IMR-90 (cell line): ENCODE results near the gene UPK1A. TPM values are rescaled to one million over a fixed set of nuclear protein-coding genes. Genes with fewer than 3 reads are reported as not detected.

Experiments used
- ATAC-seq: fragments of 200-7000 bp; cut with Tn5 transposase; 2 replicates; pipeline ENCODE4 v1.9.1; 2020; ENCODE audit warnings: low read depth, mild to moderate bottlenecking, moderate library complexity
- BruUV-seq: library from RNA; stranded (reverse); fragments of 400-500 nt; replicated peaks from 2 replicates; lab custom pipeline; 2021; lab: Mats Ljungman, UMichigan
- CTCF ChIA-PET: fragments of 300-600 bp; formaldehyde crosslinking; extraction: SDS; loops from one replicate; lab custom pipeline; 2021; ENCODE audit warnings: antibody characterized with exemption; lab: Yijun Ruan, JAX
- POLR2A ChIA-PET: fragments of 300-600 bp; sonication (Branson Sonifier 250); formaldehyde crosslinking; loops from one replicate; lab custom pipeline; 2022; ENCODE audit warnings: antibody characterized with exemption; ENCODE audit not compliant: unreplicated experiment; lab: Charles Lee
- DNase-seq: peaks from one replicate; pipeline ENCODE4 v3.0.0; 2013
- H2AFZ ChIP-seq: replicated peaks from 2 replicates; pipeline ENCODE3; 2013; ENCODE audit warnings: low read length, mild to moderate bottlenecking; ENCODE audit not compliant: poor library complexity
- H2AK5ac ChIP-seq: 2 replicates; pipeline ENCODE4 v1.6.1; 2013; ENCODE audit warnings: low read depth, low read length, inconsistent platforms
- H2AK9ac ChIP-seq: replicated peaks from 2 replicates; pipeline ENCODE3; 2013; ENCODE audit warnings: mild to moderate bottlenecking, low read depth, low read length, moderate library complexity; ENCODE audit not compliant: poor library complexity
- H2BK120ac ChIP-seq: 2 replicates; pipeline ENCODE4 v1.6.1; 2013; ENCODE audit warnings: low read depth, low read length, inconsistent platforms
- H2BK15ac ChIP-seq: 3 replicates; pipeline ENCODE4 v1.6.1; 2013; ENCODE audit warnings: low read depth, low read length, inconsistent platforms
- H2BK20ac ChIP-seq: 2 replicates; pipeline ENCODE4 v1.6.1; 2013; ENCODE audit warnings: low read depth, mild to moderate bottlenecking, inconsistent platforms, low read length, moderate library complexity
- H2BK5ac ChIP-seq: 2 replicates; pipeline ENCODE4 v1.6.1; 2013; ENCODE audit warnings: mild to moderate bottlenecking, low read depth, low read length, inconsistent platforms; ENCODE audit not compliant: poor library complexity, severe bottlenecking
- H3K14ac ChIP-seq: replicated peaks from 2 replicates; pipeline ENCODE4 v1.6.1; 2013; ENCODE audit warnings: low read depth, low read length, inconsistent platforms
- H3K18ac ChIP-seq: 2 replicates; pipeline ENCODE4 v1.6.1; 2013; ENCODE audit warnings: low read depth, low read length, control low read depth
- H3K23ac ChIP-seq: 2 replicates; pipeline ENCODE4 v1.6.1; 2013; ENCODE audit warnings: low read depth, low read length, inconsistent platforms
- H3K27ac ChIP-seq: 2 replicates; pipeline ENCODE4 v1.5.1; 2013; ENCODE audit warnings: mild to moderate bottlenecking, control low read depth, low read length; ENCODE audit not compliant: insufficient read depth
- H3K27me3 ChIP-seq: 2 replicates; pipeline ENCODE4 v1.6.1; 2013; ENCODE audit warnings: low read length; ENCODE audit not compliant: control insufficient read depth, insufficient read depth
- H3K36me3 ChIP-seq: 2 replicates; pipeline ENCODE4 v1.6.1; 2013; ENCODE audit warnings: low read length, mixed read lengths; ENCODE audit not compliant: control insufficient read depth, insufficient read depth
- H3K4ac ChIP-seq: 2 replicates; pipeline ENCODE4 v1.6.1; 2013; ENCODE audit warnings: low read depth, low read length, inconsistent platforms
- H3K4me1 ChIP-seq: 2 replicates; pipeline ENCODE4 v1.6.1; 2013; ENCODE audit warnings: low read length, mixed read lengths; ENCODE audit not compliant: control insufficient read depth, insufficient read depth
- H3K4me2 ChIP-seq: 2 replicates; pipeline ENCODE4 v1.6.1; 2013; ENCODE audit warnings: low read depth, mild to moderate bottlenecking, control low read depth, low read length, moderate library complexity
- H3K4me3 ChIP-seq: 2 replicates; pipeline ENCODE4 v1.5.1; 2013; ENCODE audit warnings: low read depth, mild to moderate bottlenecking, control low read depth, low read length, moderate library complexity; ENCODE audit not compliant: insufficient read depth
- H3K56ac ChIP-seq: 2 replicates; pipeline ENCODE4 v1.6.1; 2013; ENCODE audit warnings: low read length, inconsistent platforms; ENCODE audit not compliant: insufficient read depth; ENCODE audit errors: extremely low read depth
- H3K79me1 ChIP-seq, 2 experiments: 2 replicates each; pipeline ENCODE4 v1.6.1; 2013; ENCODE audit warnings: low read length in 2 of 2, inconsistent platforms in 1 of 2, low read depth in 1 of 2
- H3K9ac ChIP-seq: 2 replicates; pipeline ENCODE4 v1.6.1; 2013; ENCODE audit warnings: low read depth, low read length, control low read depth
- H3K9me1 ChIP-seq: 2 replicates; pipeline ENCODE4 v1.6.1; 2013; ENCODE audit warnings: low read length, inconsistent platforms; ENCODE audit not compliant: insufficient read depth
- H3K9me3 ChIP-seq: 2 replicates; pipeline ENCODE4 v1.6.1; 2013; ENCODE audit warnings: low read length; ENCODE audit not compliant: control insufficient read depth, insufficient read depth
- H4K20me1 ChIP-seq: 2 replicates; pipeline ENCODE4 v1.6.1; 2013; ENCODE audit warnings: low read length, inconsistent platforms; ENCODE audit not compliant: insufficient read depth
- H4K5ac ChIP-seq: 2 replicates; pipeline ENCODE4 v1.6.1; 2013; ENCODE audit warnings: mild to moderate bottlenecking, low read depth, low read length, control low read depth
- H4K8ac ChIP-seq, 2 experiments: 2 replicates each; pipeline ENCODE4 v1.6.1; 2013; ENCODE audit warnings: low read depth in 2 of 2, low read length in 2 of 2, control low read depth in 1 of 2, inconsistent platforms in 1 of 2
- H4K91ac ChIP-seq: 2 replicates; pipeline ENCODE4 v1.6.1; 2013; ENCODE audit warnings: low read depth, low read length, inconsistent platforms; ENCODE audit not compliant: insufficient read depth
- BHLHE40 ChIP-seq: fragments of 150-350 bp; IDR thresholded peaks from 2 replicates; pipeline ENCODE4 v1.6.1; 2016; ENCODE audit warnings: mild to moderate bottlenecking, low read depth, low read length
- CHD1 ChIP-seq: IDR thresholded peaks from 2 replicates; pipeline ENCODE4 v1.6.1; 2012; ENCODE audit warnings: low read depth, low read length, improper control_type of control experiment
- FOS ChIP-seq: fragments of 150-350 bp; IDR thresholded peaks from 2 replicates; pipeline ENCODE4 v1.6.1; 2016; ENCODE audit warnings: low read depth, low read length
- MAFK ChIP-seq: IDR thresholded peaks from 2 replicates; pipeline ENCODE4 v1.6.1; 2012; ENCODE audit warnings: low read depth, low read length, improper control_type of control experiment
- MAZ ChIP-seq: IDR thresholded peaks from 2 replicates; pipeline ENCODE4 v1.6.1; 2012; ENCODE audit warnings: low read depth, mild to moderate bottlenecking, low read length, improper control_type of control experiment, moderate library complexity, borderline replicate concordance
- MXI1 ChIP-seq: IDR thresholded peaks from 2 replicates; pipeline ENCODE4 v1.6.1; 2012; ENCODE audit warnings: low read depth, mild to moderate bottlenecking, low read length, moderate library complexity, borderline replicate concordance
- NFE2L2 ChIP-seq: fragments of 150-350 bp; IDR thresholded peaks from 2 replicates; pipeline ENCODE4 v1.6.1; 2016; ENCODE audit warnings: low read depth, mild to moderate bottlenecking, low read length
- POLR2A ChIP-seq: IDR thresholded peaks from 2 replicates; pipeline ENCODE4 v1.6.1; 2012; ENCODE audit warnings: mild to moderate bottlenecking, low read depth, low read length
- RAD21 ChIP-seq: IDR thresholded peaks from 2 replicates; pipeline ENCODE4 v1.6.1; 2012; ENCODE audit warnings: low read length, improper control_type of control experiment
- RCOR1 ChIP-seq: IDR thresholded peaks from 2 replicates; pipeline ENCODE4 v1.6.1; 2012; ENCODE audit warnings: mild to moderate bottlenecking, low read length, improper control_type of control experiment; ENCODE audit not compliant: insufficient replicate concordance
- RFX5 ChIP-seq: IDR thresholded peaks from 2 replicates; pipeline ENCODE4 v1.8.0; 2012; ENCODE audit warnings: low read depth, mild to moderate bottlenecking, low read length, moderate library complexity
- SMC3 ChIP-seq: fragments of 150-350 bp; IDR thresholded peaks from 2 replicates; pipeline ENCODE4 v1.6.1; 2016; ENCODE audit warnings: low read depth, mild to moderate bottlenecking, antibody characterized with exemption, low read length, moderate library complexity
- WGBS, 2 experiments: methylation state at CpG; one replicate each; pipeline versions ENCODE4 v1.1.5 to v1.1.7; 2013; ENCODE audit warnings: missing lambda C conversion rate in 2 of 2; ENCODE audit not compliant: insufficient read length in 1 of 2; ENCODE audit errors: extremely low coverage in 2 of 2; 5-methylcytosine and 5-hydroxymethylcytosine counted together
- dilution Hi-C: fragments of 300-500 bp; cut with HindIII; formaldehyde crosslinking; loops from one replicate; pipeline ENCODE4 v1.14.3; 2018; ENCODE audit warnings: low sequenced_read_pairs; ENCODE audit not compliant: unreplicated experiment
- in situ Hi-C: fragments of 300-500 bp; cut with MboI; formaldehyde crosslinking; loops from 3 replicates; pipeline ENCODE4 v1.14.3; 2019; ENCODE audit warnings: low sequenced_read_pairs, inconsistent platforms, mixed read lengths
- intact Hi-C: fragments of 100-400 bp; cut with micrococcal nuclease; formaldehyde crosslinking; loops from 2 replicates; pipeline ENCODE4 v1.10.0; 2022
- polyA plus RNA-seq, 3 experiments: library from polyadenylated mRNA; depleted of rRNA; stranded (reverse); fragments of >200 nt; gene quantifications; 2 replicates each; pipeline ENCODE4 v1.2.3, GENCODE V29; 2012; ENCODE audit warnings: low replicate concordance in 1 of 3
- total RNA-seq: library from RNA; depleted of rRNA; stranded (reverse); fragments of >200 nt; gene quantifications from 2 replicates; pipeline ENCODE4 v1.2.3, GENCODE V29; 2012
- TF ChIP-seq, protein P1 (sequence below): fragments of 150-350 bp; IDR thresholded peaks from 2 replicates; pipeline ENCODE4 v1.6.1; 2017; ENCODE audit warnings: mild to moderate bottlenecking, antibody characterized with exemption, low read length, low read depth
- TF ChIP-seq, protein P2 (sequence below): fragments of 150-350 bp; IDR thresholded peaks from 2 replicates; pipeline ENCODE4 v1.6.1; 2016; ENCODE audit warnings: low read depth, mild to moderate bottlenecking, low read length, moderate library complexity, borderline replicate concordance
- TF ChIP-seq, protein P3 (sequence below): conservative IDR thresholded peaks from 2 replicates; pipeline ENCODE4 v1.5.1; 2012; ENCODE audit warnings: mild to moderate bottlenecking, low read depth, low read length, improper control_type of control experiment

UPK1A gene
- total and polyA plus RNA-seq, 2 of the 4 experiments (the other 2 are of a cell fraction), result 0.21 TPM; not detected in 1

DNA sequence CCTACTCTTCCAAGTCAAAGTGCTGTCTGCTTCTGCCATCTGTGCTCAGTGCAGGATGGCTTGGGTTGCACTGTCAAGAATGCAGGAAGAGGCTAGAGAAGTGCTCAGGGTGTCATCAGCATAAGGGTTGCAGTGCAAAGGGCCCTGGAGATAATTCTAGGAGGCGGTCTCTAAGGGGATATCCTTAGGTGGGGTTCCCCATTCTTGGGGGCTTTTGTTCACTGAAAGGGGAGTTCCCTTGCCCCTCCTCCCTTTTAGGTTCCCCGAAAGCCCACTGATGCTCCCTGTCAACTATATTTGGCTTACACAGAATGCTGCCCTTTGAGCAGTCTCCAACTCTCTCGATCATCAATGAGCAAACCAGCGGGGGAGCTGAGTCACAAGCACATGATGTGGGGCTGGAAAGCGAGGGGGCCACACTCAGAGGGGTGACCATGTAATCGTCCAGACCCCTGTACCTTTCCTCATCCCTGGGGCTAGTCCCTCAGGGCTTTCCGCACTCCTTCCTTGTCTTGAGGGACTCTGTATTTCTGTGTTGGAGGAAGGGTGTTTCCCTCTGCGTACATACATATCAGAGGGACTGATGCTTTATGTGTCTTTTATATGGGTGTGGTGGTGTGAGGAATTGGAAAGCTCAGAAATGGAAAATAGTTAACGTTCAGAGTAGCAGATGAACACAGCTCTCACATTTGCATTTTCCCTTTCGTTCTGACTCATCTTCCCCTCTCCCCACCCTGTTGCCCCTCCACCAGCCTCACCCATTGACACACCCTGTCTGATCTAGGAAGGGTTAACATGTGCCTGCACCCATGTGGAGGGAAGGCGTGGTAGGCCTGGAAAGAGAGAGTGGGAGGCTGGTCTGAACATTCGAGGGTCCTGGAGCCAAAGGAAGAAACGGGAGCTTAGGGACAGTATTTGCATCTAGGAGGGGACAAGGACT lies 44.7 kb downstream of the UPK1A start:
- Histone ChIP-seq H4K5ac (no peak overlapping the region), H2AK9ac (no peak overlapping the region), H3K9me1 (no peaks in the 10 kb centered on the region), H3K18ac (no peak overlapping the region), H3K4me3 (no peak overlapping the region), H3K36me3 (no peaks in the 10 kb centered on the region), H3K4me1 (peaks cover 5% of the 10 kb centered on the region), H2BK15ac (no peak overlapping the region), H2AK5ac (no peak overlapping the region), H3K79me1 (peaks cover 0 to 6% of the 10 kb centered on the region in 2 experiments; a peak in 1 of 4 replicates), H2AFZ (no peak overlapping the region), H3K14ac (no peak overlapping the region), H3K4ac (no peak overlapping the region), H2BK120ac (no peak overlapping the region), H3K9ac (no peak overlapping the region), H4K8ac (no peak overlapping the region), H3K9me3 (no peaks in the 10 kb centered on the region), H4K91ac (no peak overlapping the region), H3K56ac (no peak overlapping the region), H3K23ac (no peak overlapping the region), H4K20me1 (no peaks in the 10 kb centered on the region), H3K27ac (no peak overlapping the region), H3K27me3 (no peaks in the 10 kb centered on the region), H3K4me2 (no peak overlapping the region), H2BK20ac (no peak overlapping the region), H2BK5ac (no peak overlapping the region)
- dilution Hi-C loops, result no loop called here
- intact Hi-C loops, result no loop called here
- WGBS, 2 experiments, result no CpG with 5 or more reads among the region's 13 CpGs
- ATAC-seq, result no peak
- DNase-seq, result no peak
- CTCF ChIA-PET, result no interaction called here
- POLR2A ChIA-PET, result no interaction called here
- in situ Hi-C loops, result no loop called here
- BruUV-seq, result no TSS peak
- TF ChIP-seq CHD1 (no peak), MAZ (no peak), RCOR1 (no peak), SMC3 (no peak), RAD21 (no peak), MXI1 (no peak), FOS (no peak), MAFK (no peak), POLR2A (no peak), NFE2L2 (no peak), BHLHE40 (no peak), RFX5 (no peak)
- TF ChIP-seq, protein P1, sequence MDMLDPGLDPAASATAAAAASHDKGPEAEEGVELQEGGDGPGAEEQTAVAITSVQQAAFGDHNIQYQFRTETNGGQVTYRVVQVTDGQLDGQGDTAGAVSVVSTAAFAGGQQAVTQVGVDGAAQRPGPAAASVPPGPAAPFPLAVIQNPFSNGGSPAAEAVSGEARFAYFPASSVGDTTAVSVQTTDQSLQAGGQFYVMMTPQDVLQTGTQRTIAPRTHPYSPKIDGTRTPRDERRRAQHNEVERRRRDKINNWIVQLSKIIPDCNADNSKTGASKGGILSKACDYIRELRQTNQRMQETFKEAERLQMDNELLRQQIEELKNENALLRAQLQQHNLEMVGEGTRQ, result no peak
- TF ChIP-seq, protein P2, sequence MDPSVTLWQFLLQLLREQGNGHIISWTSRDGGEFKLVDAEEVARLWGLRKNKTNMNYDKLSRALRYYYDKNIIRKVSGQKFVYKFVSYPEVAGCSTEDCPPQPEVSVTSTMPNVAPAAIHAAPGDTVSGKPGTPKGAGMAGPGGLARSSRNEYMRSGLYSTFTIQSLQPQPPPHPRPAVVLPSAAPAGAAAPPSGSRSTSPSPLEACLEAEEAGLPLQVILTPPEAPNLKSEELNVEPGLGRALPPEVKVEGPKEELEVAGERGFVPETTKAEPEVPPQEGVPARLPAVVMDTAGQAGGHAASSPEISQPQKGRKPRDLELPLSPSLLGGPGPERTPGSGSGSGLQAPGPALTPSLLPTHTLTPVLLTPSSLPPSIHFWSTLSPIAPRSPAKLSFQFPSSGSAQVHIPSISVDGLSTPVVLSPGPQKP, result no peak
- TF ChIP-seq, protein P3, sequence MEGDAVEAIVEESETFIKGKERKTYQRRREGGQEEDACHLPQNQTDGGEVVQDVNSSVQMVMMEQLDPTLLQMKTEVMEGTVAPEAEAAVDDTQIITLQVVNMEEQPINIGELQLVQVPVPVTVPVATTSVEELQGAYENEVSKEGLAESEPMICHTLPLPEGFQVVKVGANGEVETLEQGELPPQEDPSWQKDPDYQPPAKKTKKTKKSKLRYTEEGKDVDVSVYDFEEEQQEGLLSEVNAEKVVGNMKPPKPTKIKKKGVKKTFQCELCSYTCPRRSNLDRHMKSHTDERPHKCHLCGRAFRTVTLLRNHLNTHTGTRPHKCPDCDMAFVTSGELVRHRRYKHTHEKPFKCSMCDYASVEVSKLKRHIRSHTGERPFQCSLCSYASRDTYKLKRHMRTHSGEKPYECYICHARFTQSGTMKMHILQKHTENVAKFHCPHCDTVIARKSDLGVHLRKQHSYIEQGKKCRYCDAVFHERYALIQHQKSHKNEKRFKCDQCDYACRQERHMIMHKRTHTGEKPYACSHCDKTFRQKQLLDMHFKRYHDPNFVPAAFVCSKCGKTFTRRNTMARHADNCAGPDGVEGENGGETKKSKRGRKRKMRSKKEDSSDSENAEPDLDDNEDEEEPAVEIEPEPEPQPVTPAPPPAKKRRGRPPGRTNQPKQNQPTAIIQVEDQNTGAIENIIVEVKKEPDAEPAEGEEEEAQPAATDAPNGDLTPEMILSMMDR, result no peak
